SH-SY5Y (cell line): ENCODE data around the gene COX8A.

Experiments used
- GATA2 ChIP-seq: IDR thresholded peaks from 2 replicates; pipeline ENCODE4 v1.6.1; 2011; ENCODE audit warnings: mild to moderate bottlenecking, low read depth, low read length
- GATA3 ChIP-seq: IDR thresholded peaks from 2 replicates; pipeline ENCODE4 v1.6.1; 2011; ENCODE audit warnings: low read depth, mild to moderate bottlenecking, low read length, moderate library complexity

DNA sequence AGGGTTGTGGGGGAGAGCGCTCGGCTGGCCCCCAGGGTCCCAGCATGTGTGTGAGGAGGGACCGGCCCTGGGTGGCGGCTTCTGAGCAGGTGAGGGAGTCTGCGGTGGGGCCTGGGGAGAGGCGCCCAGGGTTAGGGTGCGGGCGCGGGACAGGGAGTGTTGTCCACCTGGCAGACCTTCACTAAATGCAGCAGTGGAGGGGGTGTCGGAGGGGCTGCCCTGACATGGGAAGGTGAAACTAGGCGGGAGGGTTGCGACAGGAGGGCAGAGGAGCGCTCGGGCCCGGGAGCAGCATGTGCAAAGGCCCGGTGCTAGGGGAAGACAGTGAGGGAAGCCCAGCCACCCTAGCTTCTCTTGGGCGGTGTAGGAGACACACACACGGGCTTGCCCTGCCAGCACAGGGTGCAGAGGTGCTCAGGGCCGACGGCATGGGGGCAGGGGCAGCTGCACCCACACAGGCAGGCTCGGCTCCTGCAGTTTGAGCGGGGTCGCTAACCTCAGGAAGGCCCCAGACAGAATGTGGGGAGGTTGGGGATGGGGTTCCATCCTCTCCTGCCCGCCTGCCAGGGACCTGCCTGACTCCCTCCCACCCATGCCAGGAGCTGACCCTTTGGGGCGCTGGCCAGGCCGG lies 34.0 kb downstream of the COX8A start:
- TF ChIP-seq GATA2 (no peak), GATA3 (no peak)
